ENCODE data around the gene MLPH.
"Not testable (repeated sequence)": the region's sequence is repeated elsewhere in the genome, so short reads cannot be mapped to it uniquely, and the experiment has no call there.

MLPH gene

DNA sequence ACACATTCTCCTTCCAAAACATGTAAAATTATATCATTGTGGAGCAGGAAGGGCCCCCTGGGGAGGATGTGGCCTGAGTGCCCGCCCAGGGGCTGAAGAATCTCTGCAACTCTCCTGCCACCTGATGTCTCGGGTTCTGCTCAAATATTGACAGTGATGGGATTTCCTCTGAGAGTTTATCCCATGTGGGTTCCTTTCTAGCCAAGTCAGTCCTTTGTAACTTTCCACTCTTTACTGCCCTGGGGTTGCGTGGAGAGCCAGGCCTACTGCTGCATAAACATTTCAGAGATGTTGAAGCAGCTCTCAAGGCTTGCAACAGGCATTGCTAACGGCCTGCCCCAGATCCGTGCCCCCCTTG lies 107.4 kb downstream of the MLPH start:
- Mint-ChIP-seq H3K36me3 (ENCODE audit: low read depth) (no peaks in the 10 kb centered on the region), H3K27me3 (ENCODE audit: low read depth) (peaks cover 3% of the 10 kb centered on the region), H3K9me3 (no peaks in the 10 kb centered on the region), H3K4me1 (ENCODE audit: low read depth) (peaks cover 15% of the 10 kb centered on the region), H3K4me3 (no peak overlapping the region), H3K27ac (no peak overlapping the region)
- DNase-seq (ENCODE audit: low spot score) = no peak

DNA sequence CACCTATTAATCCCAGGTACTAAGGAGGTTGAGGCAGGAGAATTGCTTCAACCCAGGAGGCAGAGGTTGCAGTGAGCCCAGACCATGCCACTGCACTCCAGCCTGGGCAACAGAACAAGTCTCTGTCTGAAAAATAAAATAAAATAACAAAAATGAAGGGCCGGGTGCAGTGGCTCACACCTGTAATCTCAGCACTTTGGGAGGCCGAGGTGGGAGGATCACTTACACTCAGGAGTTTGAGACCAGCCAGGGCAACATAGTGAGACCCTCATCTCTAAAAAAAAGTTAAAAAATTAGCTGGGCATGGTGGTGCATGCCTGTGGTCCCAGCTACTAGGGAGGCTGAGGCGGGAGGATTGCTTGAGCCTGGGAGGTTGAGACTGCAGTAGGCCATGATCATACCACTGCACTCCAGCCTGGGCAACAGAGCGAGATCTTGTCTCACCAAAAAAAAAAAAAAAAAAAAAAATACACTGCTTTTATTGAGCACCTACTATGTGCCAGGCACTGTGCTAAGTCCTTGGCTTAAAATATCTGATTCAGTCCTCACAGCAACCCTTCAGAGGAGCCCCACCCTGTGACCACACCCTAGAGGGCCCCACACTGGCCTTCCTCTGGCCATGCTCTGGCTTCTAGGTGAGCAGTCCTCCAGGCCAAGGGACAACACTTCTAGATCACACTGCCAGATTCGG lies 108.9 kb downstream of the MLPH start:
- not testable (repeated sequence) for H3K27me3 Mint-ChIP-seq (ENCODE audit: low read depth); H3K27ac Mint-ChIP-seq; H3K36me3 Mint-ChIP-seq (ENCODE audit: low read depth); H3K4me3 Mint-ChIP-seq; H3K9me3 Mint-ChIP-seq; DNase-seq (ENCODE audit: low spot score)
- peaks cover 15% of the 10 kb centered on the region for H3K4me1 Mint-ChIP-seq (ENCODE audit: low read depth)

DNA sequence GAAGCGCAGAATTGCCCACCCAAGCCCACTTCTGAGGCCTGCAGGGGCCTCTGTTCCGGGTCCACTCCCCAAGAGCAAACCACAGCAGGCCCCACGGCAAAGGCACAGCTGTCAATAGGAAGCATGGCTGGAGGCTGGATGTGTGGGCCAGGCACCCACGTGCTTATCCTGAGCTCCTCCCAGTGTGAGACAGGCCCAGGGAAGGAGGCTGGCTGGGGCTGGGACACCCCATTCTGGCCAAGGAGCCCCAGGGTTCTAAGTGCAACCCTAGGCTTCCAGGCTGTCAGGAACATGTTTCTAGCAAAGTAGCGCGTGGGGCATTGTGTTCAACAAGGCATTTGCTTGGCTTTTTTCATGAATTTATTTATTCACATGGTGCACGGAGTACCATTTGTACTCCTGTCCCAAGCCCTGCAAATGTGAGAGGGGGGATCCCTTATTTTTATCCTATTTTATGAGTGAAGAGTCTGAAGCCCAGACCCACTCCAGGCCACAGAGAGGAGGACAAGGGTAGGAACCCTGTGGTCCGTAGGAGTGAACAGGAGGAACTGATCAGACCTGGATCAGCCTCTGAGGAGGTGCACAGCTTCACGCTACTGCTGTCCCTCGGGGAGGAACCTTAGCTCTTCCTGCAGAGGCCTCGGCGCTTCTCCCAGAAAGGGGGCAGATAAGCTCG lies 109.6 kb downstream of the MLPH start:
- Mint-ChIP-seq H3K4me3 (no peak overlapping the region), H3K27ac (no peak overlapping the region)

DNA sequence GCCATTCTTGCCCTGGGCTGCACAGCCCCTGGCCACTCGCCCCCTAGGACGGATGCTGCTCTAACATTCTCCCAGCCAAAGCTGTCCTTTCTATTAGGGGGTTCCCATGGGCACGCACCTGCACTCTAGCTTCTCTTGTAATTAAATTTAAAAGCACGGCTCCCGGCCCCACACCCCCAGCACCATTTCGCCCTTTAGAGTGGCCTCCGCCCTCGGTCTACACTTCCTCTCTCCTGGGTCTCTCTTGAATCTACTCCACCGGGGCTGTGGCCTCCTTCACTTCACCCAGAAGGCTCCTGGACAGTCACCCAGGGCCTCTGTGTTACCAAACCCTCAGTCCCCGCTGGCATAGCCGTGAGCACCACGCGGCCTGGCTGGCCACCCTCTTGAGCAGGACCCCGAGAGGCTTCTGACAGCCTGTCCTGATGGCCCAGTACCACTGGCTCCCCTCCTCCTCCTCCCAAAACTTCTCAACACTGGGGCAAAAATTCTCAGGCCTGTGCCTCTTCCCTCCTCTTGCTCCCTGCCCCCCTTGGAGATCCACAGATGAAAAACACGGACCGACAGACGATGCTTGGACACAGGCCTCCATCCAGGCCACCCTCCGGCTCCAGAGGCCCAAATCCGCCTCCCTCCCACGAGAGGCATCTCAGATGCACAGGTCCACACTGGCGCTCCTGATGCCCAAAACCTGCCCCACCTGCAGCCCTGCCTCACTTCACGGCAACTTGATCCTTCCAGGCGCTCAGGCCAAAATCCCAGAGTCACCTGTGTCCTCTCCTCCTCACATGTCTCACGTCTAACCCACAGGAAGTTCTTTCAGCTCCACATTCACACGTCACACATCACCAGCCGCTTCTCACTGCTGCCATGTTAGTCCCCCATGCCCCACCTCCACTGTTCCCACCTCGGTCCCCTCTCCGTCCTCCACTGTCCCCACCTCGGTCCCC lies 110.4 kb downstream of the MLPH start:
- H3K27me3 Mint-ChIP-seq (ENCODE audit: low read depth) = no peaks in the 10 kb centered on the region
- peaks cover 8% of the 10 kb centered on the region for H3K4me1 Mint-ChIP-seq (ENCODE audit: low read depth)
- no peaks in the 10 kb centered on the region for H3K36me3 Mint-ChIP-seq (ENCODE audit: low read depth)
- no peak overlapping the region for H3K4me3 Mint-ChIP-seq
- DNase-seq (ENCODE audit: low spot score) = no peak
- no peak overlapping the region for H3K27ac Mint-ChIP-seq
- no peaks in the 10 kb centered on the region for H3K9me3 Mint-ChIP-seq

More for the DNA sequence above, 109.6 kb downstream of the MLPH start:
- Mint-ChIP-seq H3K4me1 (ENCODE audit: low read depth) (peaks cover 8% of the 10 kb centered on the region), H3K27me3 (ENCODE audit: low read depth) (no peaks in the 10 kb centered on the region), H3K9me3 (no peaks in the 10 kb centered on the region), H3K36me3 (ENCODE audit: low read depth) (no peaks in the 10 kb centered on the region)
- DNase-seq (ENCODE audit: low spot score) = no peak

DNA sequence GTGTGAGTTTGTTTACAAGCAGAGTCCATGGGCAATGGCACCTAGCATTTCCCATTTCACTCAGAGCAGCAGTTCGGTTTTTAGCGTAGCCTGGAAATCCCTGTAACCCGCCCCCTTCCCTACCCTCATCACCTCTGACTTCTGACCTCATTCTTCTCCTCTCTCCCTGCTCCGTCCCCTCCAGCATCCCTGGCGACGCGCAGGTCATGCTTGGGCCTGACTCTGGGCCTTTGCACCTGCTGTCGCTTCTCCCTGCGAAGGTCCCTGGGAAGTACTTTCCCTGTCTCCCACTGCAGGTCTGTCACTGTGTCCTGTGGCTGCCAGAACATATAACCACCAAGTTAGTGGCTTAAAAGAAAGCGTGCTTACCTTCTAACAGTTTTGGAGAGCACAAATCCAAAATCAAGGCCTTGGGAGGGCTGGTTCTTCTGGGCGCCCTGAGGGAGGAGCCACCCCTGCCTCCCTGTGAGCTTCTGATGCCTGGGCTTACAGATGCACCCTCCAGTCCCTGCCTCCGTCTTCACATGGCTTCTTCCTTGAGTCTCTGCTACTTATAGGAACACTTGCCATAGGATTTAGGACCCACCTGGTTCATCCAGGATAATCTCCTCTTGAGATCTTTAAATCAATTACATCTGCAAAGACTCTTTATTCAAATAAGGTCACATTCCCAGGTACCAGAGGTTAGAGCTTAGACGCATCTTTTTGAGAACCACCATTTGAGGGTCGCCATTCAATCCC lies 111.6 kb downstream of the MLPH start:
- H3K4me3 Mint-ChIP-seq = no peak overlapping the region
- H3K27ac Mint-ChIP-seq = peak overlapping the region; percentile 39
- H3K27me3 Mint-ChIP-seq (ENCODE audit: low read depth) = no peaks in the 10 kb centered on the region
- peaks cover 17% of the 10 kb centered on the region for H3K4me1 Mint-ChIP-seq (ENCODE audit: low read depth)
- H3K9me3 Mint-ChIP-seq = no peaks in the 10 kb centered on the region
- H3K36me3 Mint-ChIP-seq (ENCODE audit: low read depth) = no peaks in the 10 kb centered on the region
- DNase-seq (ENCODE audit: low spot score) = no peak

DNA sequence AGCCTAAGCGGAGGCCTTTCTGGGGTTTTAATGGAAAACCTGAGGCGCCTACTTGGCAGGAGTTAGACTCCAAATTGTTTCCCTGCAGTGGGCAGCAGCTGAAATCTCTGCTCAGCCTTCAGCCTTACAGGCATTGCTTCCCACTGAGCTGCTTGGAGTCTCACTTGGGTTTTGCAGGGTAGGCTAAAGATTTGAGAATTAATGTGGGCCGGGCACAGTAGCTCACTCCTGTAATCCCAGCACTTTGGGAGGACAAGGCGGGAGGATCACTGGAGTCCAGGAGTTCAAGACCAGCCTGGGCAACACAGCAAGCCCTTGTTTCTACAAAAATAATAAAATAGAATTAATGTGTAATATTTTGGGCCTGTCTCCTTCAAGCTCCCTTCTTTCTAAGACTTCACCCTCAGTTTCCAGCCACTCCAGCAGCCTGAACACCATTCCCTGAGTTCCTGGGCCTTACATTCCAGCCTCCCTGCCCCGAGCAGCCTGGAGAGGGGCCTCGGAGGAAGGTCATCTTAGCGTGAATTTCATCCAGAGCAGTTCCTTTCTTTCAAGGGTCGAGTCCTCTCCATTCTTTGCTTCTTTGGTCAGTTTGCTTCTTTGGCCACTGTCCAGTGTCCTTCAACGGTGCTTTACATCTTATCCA lies 112.5 kb downstream of the MLPH start:
- Mint-ChIP-seq H3K36me3 (ENCODE audit: low read depth) (no peaks in the 10 kb centered on the region), H3K4me3 (no peak overlapping the region), H3K27ac (no peak overlapping the region), H3K27me3 (ENCODE audit: low read depth) (no peaks in the 10 kb centered on the region), H3K9me3 (no peaks in the 10 kb centered on the region), H3K4me1 (ENCODE audit: low read depth) (peaks cover 21% of the 10 kb centered on the region)
- DNase-seq (ENCODE audit: low spot score) = no peak

DNA sequence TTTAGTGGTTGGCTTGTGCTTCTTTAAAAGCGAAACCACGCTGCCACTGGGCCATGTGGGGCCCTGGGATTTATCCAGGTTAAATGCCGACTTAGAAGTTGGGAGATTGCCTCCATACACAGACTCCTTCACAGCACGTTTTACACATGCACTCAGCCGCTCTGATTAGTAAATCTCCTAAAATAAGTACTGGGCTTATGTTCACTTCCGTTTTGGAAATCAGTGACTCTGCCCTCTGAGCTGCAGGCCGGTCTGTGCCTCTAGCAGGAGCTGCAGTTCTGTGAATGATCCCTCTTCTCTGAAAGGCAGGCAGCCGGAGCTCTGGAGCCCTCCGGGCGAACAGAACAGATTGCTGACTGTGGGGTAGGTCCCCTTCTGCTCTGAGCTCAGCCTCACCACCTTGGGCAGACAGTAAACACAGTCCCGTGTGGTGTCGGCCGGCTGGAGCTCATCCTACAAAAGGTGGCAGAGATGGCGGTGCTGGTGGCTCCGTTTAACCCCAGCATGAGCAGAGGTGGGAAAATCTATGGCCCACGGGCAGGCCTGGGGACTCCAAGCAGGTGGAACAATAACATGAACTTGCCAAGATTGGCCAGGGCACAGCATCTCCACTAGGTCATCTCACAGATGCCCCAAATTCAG lies 113.3 kb downstream of the MLPH start:
- Mint-ChIP-seq H3K4me3 (no peak overlapping the region), H3K27ac (no peak overlapping the region), H3K36me3 (ENCODE audit: low read depth) (no peaks in the 10 kb centered on the region), H3K4me1 (ENCODE audit: low read depth) (peaks cover 21% of the 10 kb centered on the region), H3K9me3 (no peaks in the 10 kb centered on the region), H3K27me3 (ENCODE audit: low read depth) (no peaks in the 10 kb centered on the region)
- no peak for DNase-seq (ENCODE audit: low spot score)

DNA sequence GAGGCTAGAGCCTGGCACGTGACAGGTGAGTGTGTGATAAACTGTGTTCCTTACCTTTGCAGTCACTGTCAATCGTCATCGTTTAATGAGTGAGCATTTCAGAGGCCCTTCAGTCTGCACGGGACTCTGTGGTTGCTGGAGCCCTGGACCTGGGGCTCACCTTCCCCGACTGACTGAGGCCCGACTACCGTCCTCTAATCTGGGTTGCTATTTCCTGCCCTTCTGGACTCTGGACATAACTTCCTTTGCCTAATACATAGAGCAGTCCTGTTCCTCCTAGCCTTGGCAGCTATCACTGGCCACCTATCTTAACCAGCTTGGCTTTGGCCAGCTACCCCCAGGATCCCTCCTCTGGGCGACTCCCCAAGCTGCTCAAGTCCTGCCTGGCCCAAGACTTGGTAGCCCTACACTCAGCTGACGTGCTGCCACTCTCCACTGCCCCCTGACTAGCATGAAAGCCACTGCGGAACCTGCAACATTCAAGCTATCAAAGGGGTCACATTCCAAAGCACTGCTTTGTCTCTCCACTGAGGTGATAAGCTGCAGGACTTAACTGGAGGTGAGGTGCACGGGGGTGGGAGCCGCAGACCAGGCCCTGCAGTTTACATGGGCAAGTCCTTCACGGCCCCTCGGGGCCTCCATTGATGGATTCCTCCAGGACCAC lies 114.5 kb downstream of the MLPH start:
- H3K9me3 Mint-ChIP-seq = no peaks in the 10 kb centered on the region
- no peak overlapping the region for H3K27ac Mint-ChIP-seq
- peaks cover 17% of the 10 kb centered on the region for H3K4me1 Mint-ChIP-seq (ENCODE audit: low read depth)
- no peak overlapping the region for H3K4me3 Mint-ChIP-seq
- no peaks in the 10 kb centered on the region for H3K36me3 Mint-ChIP-seq (ENCODE audit: low read depth)
- no peaks in the 10 kb centered on the region for H3K27me3 Mint-ChIP-seq (ENCODE audit: low read depth)
- DNase-seq (ENCODE audit: low spot score) = no peak

DNA sequence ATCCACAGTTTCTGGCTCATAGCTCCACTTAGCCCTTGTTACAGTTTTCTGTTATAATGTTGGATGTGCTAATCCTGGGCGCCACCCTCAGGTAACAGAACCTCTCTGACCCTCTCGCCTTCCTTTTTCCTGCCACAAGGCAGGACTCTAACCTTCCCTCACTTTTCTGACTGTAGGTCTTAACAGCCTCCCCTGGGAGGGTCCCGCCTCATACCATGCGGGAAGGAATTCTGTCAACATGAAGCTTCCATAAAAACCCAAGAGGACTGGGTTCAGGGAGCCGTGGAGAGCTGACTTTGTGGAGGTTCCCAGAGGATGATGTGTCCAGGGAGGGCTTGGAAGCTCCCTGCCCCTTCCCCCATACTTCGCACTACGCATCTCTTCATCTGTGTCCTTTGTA lies 115.4 kb downstream of the MLPH start:
- no peaks in the 10 kb centered on the region for H3K27me3 Mint-ChIP-seq (ENCODE audit: low read depth)
- no peaks in the 10 kb centered on the region for H3K36me3 Mint-ChIP-seq (ENCODE audit: low read depth)
- H3K9me3 Mint-ChIP-seq = no peaks in the 10 kb centered on the region
- peaks cover 17% of the 10 kb centered on the region for H3K4me1 Mint-ChIP-seq (ENCODE audit: low read depth)
- H3K27ac Mint-ChIP-seq = peak overlapping the region; percentile 5
- no peak for DNase-seq (ENCODE audit: low spot score)
- no peak overlapping the region for H3K4me3 Mint-ChIP-seq

DNA sequence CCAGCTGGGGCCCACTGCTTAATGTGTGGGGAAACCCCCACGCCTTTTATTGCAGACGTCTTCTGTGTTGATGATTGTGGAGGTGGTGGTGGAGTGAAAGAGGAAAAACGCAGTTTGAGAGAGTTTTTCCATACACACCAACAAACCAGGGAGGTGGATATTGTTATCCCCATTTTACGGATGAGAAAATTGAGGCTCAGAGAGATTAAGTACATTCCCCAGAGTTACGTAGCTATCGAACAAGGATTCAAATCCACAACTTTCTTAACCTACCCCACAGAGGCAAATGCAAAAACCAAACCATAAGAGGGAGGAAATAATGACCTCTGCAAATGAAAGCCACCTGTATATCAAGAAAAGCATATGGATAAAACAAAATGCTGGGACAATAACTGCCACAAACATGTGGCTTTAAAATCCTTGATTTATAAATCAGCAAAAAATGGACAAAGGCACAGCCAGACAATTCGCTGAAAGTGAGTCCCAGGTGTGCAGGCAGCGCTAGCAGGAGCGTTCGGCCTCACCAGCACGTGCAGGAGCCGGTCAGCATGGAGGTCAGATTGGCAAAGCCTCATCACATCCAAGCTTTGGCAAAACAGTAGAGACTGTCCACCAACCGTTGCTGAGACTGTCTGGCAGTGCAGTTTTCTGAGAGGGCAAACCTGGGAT lies 116.1 kb downstream of the MLPH start:
- Mint-ChIP-seq H3K4me3 (peak overlapping the region; percentile 59), H3K36me3 (ENCODE audit: low read depth) (no peaks in the 10 kb centered on the region), H3K27ac (peak overlapping the region; percentile 89), H3K27me3 (ENCODE audit: low read depth) (peaks cover 5% of the 10 kb centered on the region), H3K9me3 (no peaks in the 10 kb centered on the region), H3K4me1 (ENCODE audit: low read depth) (peaks cover 13% of the 10 kb centered on the region)
- no peak for DNase-seq (ENCODE audit: low spot score)

DNA sequence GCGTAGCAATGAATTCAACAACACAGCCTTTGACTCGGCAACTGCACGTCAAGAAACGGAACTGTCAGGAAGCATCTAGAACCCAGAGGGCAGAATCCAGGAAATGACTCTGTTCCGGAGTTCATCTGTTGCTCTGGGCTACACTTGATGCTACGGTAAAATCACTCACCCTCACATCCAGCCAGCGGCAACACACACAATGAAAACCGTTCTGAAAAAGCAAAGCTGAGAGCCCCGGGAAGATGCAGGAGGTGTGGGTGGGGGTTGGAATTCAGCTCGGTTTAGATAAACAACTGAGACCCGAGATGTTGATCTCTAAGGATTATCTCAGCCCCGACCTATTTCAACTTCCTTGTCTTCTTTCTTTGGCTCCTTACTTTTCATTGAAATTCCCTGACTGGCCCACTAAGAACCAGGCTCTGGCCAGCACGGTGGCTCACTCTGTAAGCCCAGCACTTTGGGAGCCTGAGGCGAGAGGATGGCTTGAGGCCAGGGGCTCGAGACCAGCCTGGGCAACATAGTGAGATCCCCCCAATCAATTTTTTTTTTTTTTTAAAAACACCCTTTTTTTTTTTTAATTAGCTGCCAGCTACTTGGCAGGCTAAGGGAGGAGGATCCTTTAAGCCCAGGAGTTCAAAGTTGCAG lies 116.8 kb downstream of the MLPH start:
- Mint-ChIP-seq H3K27me3 (ENCODE audit: low read depth) (peaks cover 10% of the 10 kb centered on the region), H3K36me3 (ENCODE audit: low read depth) (no peaks in the 10 kb centered on the region), H3K9me3 (no peaks in the 10 kb centered on the region), H3K4me3 (peak overlapping the region; percentile 59), H3K27ac (peak overlapping the region; percentile 89), H3K4me1 (ENCODE audit: low read depth) (peaks cover 13% of the 10 kb centered on the region)
- peak; percentile 38 for DNase-seq (ENCODE audit: low spot score)

DNA sequence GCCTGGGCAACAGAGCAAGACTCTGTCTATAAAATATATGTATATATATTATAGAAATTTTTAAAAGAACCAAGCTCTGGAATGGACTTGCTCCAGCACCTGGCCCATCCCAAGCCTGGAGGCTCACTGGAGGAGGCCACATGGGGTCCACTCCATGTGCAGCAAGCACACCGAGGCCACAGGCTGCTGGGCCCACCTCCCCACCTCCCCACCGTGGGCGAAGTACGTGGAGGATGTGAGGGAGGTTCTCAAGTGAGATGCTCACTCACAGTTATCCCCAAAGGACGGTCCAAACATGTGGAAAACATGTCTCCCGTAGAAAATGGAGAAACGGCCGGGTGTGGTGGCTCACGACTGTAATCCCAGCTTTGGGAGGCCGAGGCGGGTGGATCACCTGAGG lies 117.3 kb downstream of the MLPH start:
- Mint-ChIP-seq H3K27me3 (ENCODE audit: low read depth) (peaks cover 10% of the 10 kb centered on the region), H3K4me3 (peak overlapping the region; percentile 59), H3K9me3 (no peaks in the 10 kb centered on the region), H3K36me3 (ENCODE audit: low read depth) (no peaks in the 10 kb centered on the region), H3K27ac (no peak overlapping the region), H3K4me1 (ENCODE audit: low read depth) (peaks cover 13% of the 10 kb centered on the region)
- no peak for DNase-seq (ENCODE audit: low spot score)

All from T-helper 2 cell treated with Interferon-gamma antibody and Interleukin-4, amounts not matched to agents 5 μg/mL and 100 μg/mL, for 36 hours (primary cell).